ENCODE measurements around the gene PEX5. TPM values are rescaled to one million over a fixed set of nuclear protein-coding genes. Genes with fewer than 3 reads are reported as not detected.

Gene PEX5
- polyA plus RNA-seq, 1 experiment, result 13.8 TPM

DNA sequence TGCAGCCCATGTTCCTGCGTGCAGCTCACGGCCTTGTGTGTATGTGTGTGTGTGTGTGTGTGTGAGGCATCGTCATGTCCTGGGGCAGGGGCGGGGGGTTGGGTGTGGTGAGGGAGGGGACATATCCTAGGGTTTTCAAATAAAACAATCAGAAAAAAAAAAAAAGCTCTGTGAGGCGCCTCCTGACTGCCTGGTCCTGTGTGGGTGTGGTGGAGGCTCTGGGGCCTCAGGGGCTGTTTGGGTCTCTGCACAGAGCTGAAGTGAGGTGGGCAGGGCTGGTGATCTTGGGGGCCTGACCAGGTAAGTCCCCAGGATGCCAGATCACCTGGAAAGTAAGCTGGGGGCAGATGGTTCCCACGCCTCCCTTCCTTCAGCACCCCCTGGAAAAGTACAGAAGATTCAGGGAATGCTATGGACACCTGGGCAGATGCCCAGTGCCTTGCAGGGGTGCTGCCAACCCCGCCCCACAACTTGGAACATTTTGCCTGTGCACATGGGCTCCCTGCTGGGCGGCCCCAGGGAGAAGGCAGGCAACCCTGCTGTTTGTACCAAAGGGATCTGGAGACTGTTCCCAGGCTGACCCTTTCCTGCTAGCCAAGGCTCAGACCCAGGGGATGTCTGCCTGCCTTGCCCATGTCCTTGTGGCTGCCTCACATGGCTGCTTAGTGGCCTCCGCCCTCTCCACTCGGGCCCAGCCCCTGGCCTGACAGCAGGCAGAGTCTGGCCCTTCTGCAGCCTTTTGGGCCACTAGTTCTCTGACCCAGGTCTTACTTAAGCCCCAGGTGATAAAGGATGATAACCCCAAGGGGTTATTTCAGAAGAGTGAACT lies 30.5 kb upstream of the PEX5 start:
- no peak overlapping the region for H3K27ac ChIP-seq (ENCODE audit: low read depth, low read length)
- ChIA-PET POLR2A (no interaction called here), CTCF (interaction anchor here (0.5 kb wide), 1 partner anchor 778 kb away, joined by 3 read pairs; no protein-coding TSS in a partner anchor)
- peaks cover 15% of the 10 kb centered on the region for H3K27me3 ChIP-seq (ENCODE audit: control insufficient read depth, insufficient read depth, low read length)
- no peaks in the 10 kb centered on the region for H3K9me3 ChIP-seq (ENCODE audit: control insufficient read depth, insufficient read depth, low read length)
- no peak for DNase-seq (ENCODE audit: low read depth, low spot score)
- no peak overlapping the region for H3K4me3 ChIP-seq (ENCODE audit: low read depth, low read length)
- TF ChIP-seq, protein P1, sequence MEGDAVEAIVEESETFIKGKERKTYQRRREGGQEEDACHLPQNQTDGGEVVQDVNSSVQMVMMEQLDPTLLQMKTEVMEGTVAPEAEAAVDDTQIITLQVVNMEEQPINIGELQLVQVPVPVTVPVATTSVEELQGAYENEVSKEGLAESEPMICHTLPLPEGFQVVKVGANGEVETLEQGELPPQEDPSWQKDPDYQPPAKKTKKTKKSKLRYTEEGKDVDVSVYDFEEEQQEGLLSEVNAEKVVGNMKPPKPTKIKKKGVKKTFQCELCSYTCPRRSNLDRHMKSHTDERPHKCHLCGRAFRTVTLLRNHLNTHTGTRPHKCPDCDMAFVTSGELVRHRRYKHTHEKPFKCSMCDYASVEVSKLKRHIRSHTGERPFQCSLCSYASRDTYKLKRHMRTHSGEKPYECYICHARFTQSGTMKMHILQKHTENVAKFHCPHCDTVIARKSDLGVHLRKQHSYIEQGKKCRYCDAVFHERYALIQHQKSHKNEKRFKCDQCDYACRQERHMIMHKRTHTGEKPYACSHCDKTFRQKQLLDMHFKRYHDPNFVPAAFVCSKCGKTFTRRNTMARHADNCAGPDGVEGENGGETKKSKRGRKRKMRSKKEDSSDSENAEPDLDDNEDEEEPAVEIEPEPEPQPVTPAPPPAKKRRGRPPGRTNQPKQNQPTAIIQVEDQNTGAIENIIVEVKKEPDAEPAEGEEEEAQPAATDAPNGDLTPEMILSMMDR (IDR thresholded peaks at IDR 0.05; ENCODE audit: low read depth, low read length), result no peak

DNA sequence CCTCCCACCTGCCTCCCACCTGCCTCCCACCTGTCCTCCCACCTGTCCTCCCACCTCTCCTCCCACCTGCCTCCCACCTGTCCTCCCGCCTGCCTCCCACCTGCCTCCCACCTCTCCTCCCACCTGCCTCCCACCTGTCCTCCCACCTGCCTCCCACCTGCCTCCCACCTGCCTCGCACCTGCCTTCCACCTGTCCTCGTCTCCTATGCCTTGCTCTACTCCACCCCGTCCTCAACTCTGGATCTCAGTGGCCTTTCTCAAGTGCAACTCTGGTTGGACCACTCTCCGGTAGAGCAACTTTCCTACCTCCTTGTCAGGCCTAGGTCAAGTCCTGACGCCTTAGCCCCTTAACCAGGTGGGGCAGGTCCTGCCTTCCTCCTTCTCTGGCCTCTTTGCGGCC lies 29.3 kb upstream of the PEX5 start:
- Histone ChIP-seq H3K9me3 (ENCODE audit: control insufficient read depth, insufficient read depth, low read length) (no peaks in the 10 kb centered on the region), H3K4me3 (ENCODE audit: low read depth, low read length) (no peak overlapping the region), H3K27ac (ENCODE audit: low read depth, low read length) (no peak overlapping the region), H3K27me3 (ENCODE audit: control insufficient read depth, insufficient read depth, low read length) (peaks cover 15% of the 10 kb centered on the region)
- CTCF ChIA-PET, result interaction anchor here (6.0 kb wide), 1 partner anchor 15 kb away, joined by 45 read pairs; no protein-coding TSS in a partner anchor
- no peak for DNase-seq (ENCODE audit: low read depth, low spot score)
- POLR2A ChIA-PET, result no interaction called here
- TF ChIP-seq, protein P1 (IDR thresholded peaks at IDR 0.05; ENCODE audit: low read depth, low read length), result no peak

DNA sequence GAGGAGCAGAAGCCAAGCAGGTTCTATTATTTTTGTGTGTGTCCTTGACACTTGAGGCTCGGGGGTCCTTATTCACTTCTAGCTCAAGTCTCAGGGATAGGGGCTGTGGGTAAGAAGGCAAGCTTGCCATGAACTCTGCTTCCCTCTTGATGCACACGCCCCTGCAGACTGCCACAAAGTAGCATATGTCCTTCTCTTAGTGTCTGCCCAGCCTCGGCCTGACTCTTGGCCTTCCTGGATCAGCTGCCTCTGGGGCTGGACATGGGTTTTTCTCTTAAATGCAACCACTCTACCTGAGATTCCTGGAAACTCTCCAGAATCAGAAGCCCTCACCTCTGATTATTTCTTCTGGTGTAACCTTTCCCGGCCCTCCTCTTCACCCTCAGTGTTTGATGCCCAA lies 28.2 kb upstream of the PEX5 start:
- ChIA-PET CTCF (interaction anchor here (6.0 kb wide), 1 partner anchor 16 kb away, joined by 45 read pairs; no protein-coding TSS in a partner anchor), POLR2A (no interaction called here)
- Histone ChIP-seq H3K27ac (ENCODE audit: low read depth, low read length) (no peak overlapping the region), H3K27me3 (ENCODE audit: control insufficient read depth, insufficient read depth, low read length) (peaks cover 22% of the 10 kb centered on the region), H3K4me3 (ENCODE audit: low read depth, low read length) (no peak overlapping the region), H3K9me3 (ENCODE audit: control insufficient read depth, insufficient read depth, low read length) (peaks cover 4% of the 10 kb centered on the region; the same call in 1 of the 2 replicates)
- TF ChIP-seq, protein P1 (IDR thresholded peaks at IDR 0.05; ENCODE audit: low read depth, low read length), result no peak
- DNase-seq (ENCODE audit: low read depth, low spot score), result no peak

DNA sequence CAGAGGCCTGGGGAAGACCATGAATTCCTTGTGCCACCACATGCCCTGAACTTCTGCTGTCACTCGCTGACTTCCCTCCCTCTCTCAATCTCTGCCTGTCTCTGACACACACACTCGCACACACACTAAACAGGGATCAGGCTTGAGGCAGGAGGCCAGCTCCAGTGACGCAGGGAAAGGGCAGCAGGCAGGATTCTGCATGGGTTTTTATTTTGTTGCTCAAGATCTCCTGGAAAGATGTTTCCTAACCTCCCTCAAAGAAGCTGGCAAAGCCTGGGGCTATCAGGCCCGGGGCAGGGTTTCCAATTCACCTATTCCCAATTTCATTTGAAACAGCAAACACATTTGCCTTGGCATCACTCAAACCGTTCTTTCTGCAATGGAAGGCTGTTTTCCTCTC lies 27.7 kb upstream of the PEX5 start:
- Histone ChIP-seq H3K27ac (ENCODE audit: low read depth, low read length) (no peak overlapping the region), H3K9me3 (ENCODE audit: control insufficient read depth, insufficient read depth, low read length) (peaks cover 4% of the 10 kb centered on the region; the same call in 1 of the 2 replicates), H3K4me3 (ENCODE audit: low read depth, low read length) (no peak overlapping the region), H3K27me3 (ENCODE audit: control insufficient read depth, insufficient read depth, low read length) (peaks cover 22% of the 10 kb centered on the region)
- peak; percentile 13 for DNase-seq (ENCODE audit: low read depth, low spot score)
- TF ChIP-seq, protein P1 (IDR thresholded peaks at IDR 0.05; ENCODE audit: low read depth, low read length), result no peak
- CTCF ChIA-PET, result interaction anchor here (1.6 to 6.0 kb wide), 3 partner anchors 9 to 476 kb away, joined by 3 to 45 read pairs (median 4); no protein-coding TSS in a partner anchor
- POLR2A ChIA-PET, result no interaction called here

DNA sequence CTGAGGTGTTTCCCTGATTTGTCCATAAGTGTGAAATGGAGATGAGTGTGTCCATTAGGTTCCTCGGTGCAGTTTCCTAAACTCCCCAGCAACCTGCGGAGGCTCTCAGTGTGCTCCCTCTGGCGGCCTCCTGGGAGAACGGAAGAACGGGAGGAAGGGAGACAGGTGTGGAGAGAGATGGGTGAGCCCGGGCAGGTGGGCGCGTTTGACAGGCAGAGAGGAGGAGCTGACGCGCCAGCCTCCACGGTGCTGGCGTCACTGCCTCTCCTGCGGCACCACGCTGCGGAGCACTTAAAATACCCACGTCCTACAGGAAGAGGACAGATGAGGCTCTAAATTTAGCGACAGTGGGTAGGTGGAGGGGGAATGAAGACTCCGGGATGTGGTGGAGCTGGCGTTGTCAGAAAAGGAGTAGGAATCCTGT lies 26.8 kb upstream of the PEX5 start:
- DNase-seq (ENCODE audit: low read depth, low spot score), result no peak
- Histone ChIP-seq H3K4me3 (ENCODE audit: low read depth, low read length) (no peak overlapping the region), H3K27me3 (ENCODE audit: control insufficient read depth, insufficient read depth, low read length) (peaks cover 22% of the 10 kb centered on the region), H3K27ac (ENCODE audit: low read depth, low read length) (no peak overlapping the region), H3K9me3 (ENCODE audit: control insufficient read depth, insufficient read depth, low read length) (peaks cover 4% of the 10 kb centered on the region; the same call in 1 of the 2 replicates)
- TF ChIP-seq, protein P1 (IDR thresholded peaks at IDR 0.05; ENCODE audit: low read depth, low read length), result peak; percentile 54
- CTCF ChIA-PET, result interaction anchor here (0.8 to 6.0 kb wide), 6 partner anchors 8 to 475 kb away, joined by 3 to 45 read pairs (median 4); no protein-coding TSS in a partner anchor
- POLR2A ChIA-PET, result no interaction called here
